Peyer's patch (tissue), 4 donors: ENCODE data around the gene SLBP. TPM values are rescaled to one million over a fixed set of nuclear protein-coding genes. Genes with fewer than 3 reads are reported as not detected.

Experiments used
- DNase-seq, 3 donors: peaks; one replicate each; pipeline ENCODE4 v3.0.0-alpha.2; 2017 to 2019
- H3K27ac ChIP-seq, 4 donors: fragments of 200-600 bp; sonication (generic); one replicate each; pipeline ENCODE4 v1.5.1; 2016 to 2019
- H3K27me3 ChIP-seq, 2 donors: fragments of 200-600 bp; sonication (generic); one replicate each; pipeline ENCODE4 v1.5.1; 2019
- H3K36me3 ChIP-seq, 3 donors: fragments of 200-600 bp; sonication (generic); one replicate each; pipeline ENCODE4 v1.5.1; 2016 to 2019
- H3K4me1 ChIP-seq, 4 donors: fragments of 200-600 bp; sonication (generic); one replicate each; pipeline ENCODE4 v1.5.1; 2016 to 2019
- H3K4me3 ChIP-seq, 4 donors: fragments of 200-600 bp; sonication (generic); 1 replicate in 3 of 4; 2 replicates in 1 of 4; pipeline ENCODE4 v1.5.1; 2016 to 2019; ENCODE audit warnings: mild to moderate bottlenecking in 1 of 4
- H3K9me3 ChIP-seq, 4 donors: fragments of 200-600 bp; sonication (generic); one replicate each; pipeline ENCODE4 v1.5.1; 2016 to 2019; ENCODE audit warnings: mild to moderate bottlenecking in 1 of 4
- CTCF ChIP-seq, 6 experiments: fragments of 450-650 bp in 4 of 6; fragments of 200-600 bp in 2 of 6; sonication (generic) in 1 of 6; IDR thresholded peaks; one replicate each; pipeline ENCODE4 v1.5.1; 2017 to 2019; ENCODE audit warnings: antibody characterized with exemption in 6 of 6, mild to moderate bottlenecking in 3 of 6, moderate library complexity in 1 of 6
- POLR2A ChIP-seq, 2 donors: fragments of 450-650 bp; IDR thresholded peaks; one replicate each; pipeline ENCODE4 v1.5.1; 2017; ENCODE audit warnings: antibody characterized with exemption in 2 of 2, mild to moderate bottlenecking in 2 of 2, moderate library complexity in 2 of 2
- total RNA-seq, 4 donors: library from RNA; depleted of rRNA; stranded (reverse); fragments of >200 nt; gene quantifications; one replicate each; pipeline ENCODE4 v1.1.0, GENCODE V29; 2016

The SLBP gene
- total RNA-seq, 4 donors from 2014 or later, result 18.4 to 86.6 (median 26.2) TPM

GRCh38 chr4:1678244-1678643 lies 33.9 kb downstream of the SLBP start:
- Histone ChIP-seq H3K4me1 (no peaks in the 10 kb centered on the region), H3K4me3 (no peak overlapping the region), H3K9me3 (no peaks in the 10 kb centered on the region), H3K27ac (no peak overlapping the region), H3K27me3 (no peaks in the 10 kb centered on the region), H3K36me3 (no peaks in the 10 kb centered on the region)
- TF ChIP-seq CTCF (IDR thresholded peaks at IDR 0.05), result no peak
- TF ChIP-seq POLR2A (IDR thresholded peaks at IDR 0.05), result no peak
- no peak for DNase-seq

- Histone ChIP-seq H3K4me3 (no peak overlapping the region), H3K4me1 (no peaks in the 10 kb centered on the region), H3K36me3 (no peaks in the 10 kb centered on the region), H3K27me3 (no peaks in the 10 kb centered on the region), H3K27ac (no peak overlapping the region), H3K9me3 (no peaks in the 10 kb centered on the region)
- no peak for DNase-seq
- TF ChIP-seq POLR2A (IDR thresholded peaks at IDR 0.05) (no peak), CTCF (IDR thresholded peaks at IDR 0.05) (no peak)
These were observed 35.3 kb downstream of the SLBP start for GRCh38 chr4:1676605-1677525.

- no peak for TF ChIP-seq CTCF (IDR thresholded peaks at IDR 0.05)
- TF ChIP-seq POLR2A (IDR thresholded peaks at IDR 0.05), result no peak
- no peak overlapping the region for H3K27ac ChIP-seq
- H3K36me3 ChIP-seq, result no peaks in the 10 kb centered on the region
- no peak for DNase-seq
- H3K9me3 ChIP-seq, result no peaks in the 10 kb centered on the region
- no peaks in the 10 kb centered on the region for H3K4me1 ChIP-seq
- H3K4me3 ChIP-seq, result no peak overlapping the region
- H3K27me3 ChIP-seq, result no peaks in the 10 kb centered on the region
These were observed 36.3 kb downstream of the SLBP start for GRCh38 chr4:1675802-1676137.

- H3K4me3 ChIP-seq, result no peak overlapping the region
- no peak for DNase-seq
- H3K4me1 ChIP-seq, result no peaks in the 10 kb centered on the region
- no peaks in the 10 kb centered on the region for H3K9me3 ChIP-seq
- TF ChIP-seq CTCF (IDR thresholded peaks at IDR 0.05), result no peak
- no peak for TF ChIP-seq POLR2A (IDR thresholded peaks at IDR 0.05)
- no peaks in the 10 kb centered on the region for H3K36me3 ChIP-seq
- no peak overlapping the region for H3K27ac ChIP-seq
- no peaks in the 10 kb centered on the region for H3K27me3 ChIP-seq
These were observed 36.9 kb downstream of the SLBP start for GRCh38 chr4:1675136-1675801.

- Histone ChIP-seq H3K9me3 (no peaks in the 10 kb centered on the region), H3K27ac (no peak overlapping the region), H3K27me3 (no peaks in the 10 kb centered on the region), H3K36me3 (no peaks in the 10 kb centered on the region), H3K4me3 (no peak overlapping the region), H3K4me1 (no peaks in the 10 kb centered on the region)
- TF ChIP-seq POLR2A (IDR thresholded peaks at IDR 0.05) (no peak), CTCF (IDR thresholded peaks at IDR 0.05) (no peak)
- no peak for DNase-seq
These were observed 37.4 kb downstream of the SLBP start for GRCh38 chr4:1674682-1675081.
